Transverse colon (tissue), 4 donors: ENCODE results near the gene ZCCHC8.

Experiments used
- EP300 ChIP-seq: sonication (generic); formaldehyde crosslinking; IDR thresholded peaks from one replicate; pipeline ENCODE4 v1.6.1; 2017; ENCODE audit warnings: antibody characterized with exemption, low read depth
- POLR2A ChIP-seq: fragments of 450-650 bp; IDR thresholded peaks from one replicate; pipeline ENCODE4 v1.6.1; 2016; ENCODE audit warnings: antibody characterized with exemption, mild to moderate bottlenecking, moderate library complexity
- POLR2AphosphoS5 ChIP-seq, 3 donors: sonication (generic); formaldehyde crosslinking; IDR thresholded peaks; one replicate each; pipeline ENCODE4 v1.6.1; 2016; ENCODE audit warnings: antibody characterized with exemption in 3 of 3
- TF ChIP-seq, protein P1 (sequence below), 5 experiments: fragments of 200-600 bp in 3 of 5; fragments of 450-650 bp in 2 of 5; sonication (generic) in 3 of 5; IDR thresholded peaks; 1 replicate in 2 of 5; 2 replicates in 3 of 5; pipeline ENCODE4 v1.5.1; 2016 to 2017; ENCODE audit warnings: antibody characterized with exemption in 5 of 5, inconsistent platforms in 3 of 5, mild to moderate bottlenecking in 2 of 5, moderate library complexity in 1 of 5

DNA sequence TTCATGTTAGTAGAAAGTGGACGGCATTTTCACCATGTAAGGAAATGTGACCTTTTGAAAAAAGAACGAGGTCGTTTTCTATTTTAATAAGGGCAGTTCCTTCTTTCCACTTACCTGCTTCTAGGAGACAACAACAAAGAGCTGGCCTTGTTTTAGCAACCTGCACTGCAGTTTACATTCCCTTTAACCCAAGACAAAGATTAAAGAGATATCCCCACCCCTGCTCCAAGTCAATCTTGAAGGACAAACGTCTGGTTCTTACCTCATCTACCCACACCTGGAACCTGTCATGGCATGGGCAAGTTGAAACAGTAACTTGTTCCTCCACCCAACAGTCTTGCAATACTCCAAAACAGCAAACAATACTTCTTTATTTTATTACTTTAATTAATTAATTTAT lies 32.7 kb downstream of the ZCCHC8 start:
- TF ChIP-seq, protein P1, sequence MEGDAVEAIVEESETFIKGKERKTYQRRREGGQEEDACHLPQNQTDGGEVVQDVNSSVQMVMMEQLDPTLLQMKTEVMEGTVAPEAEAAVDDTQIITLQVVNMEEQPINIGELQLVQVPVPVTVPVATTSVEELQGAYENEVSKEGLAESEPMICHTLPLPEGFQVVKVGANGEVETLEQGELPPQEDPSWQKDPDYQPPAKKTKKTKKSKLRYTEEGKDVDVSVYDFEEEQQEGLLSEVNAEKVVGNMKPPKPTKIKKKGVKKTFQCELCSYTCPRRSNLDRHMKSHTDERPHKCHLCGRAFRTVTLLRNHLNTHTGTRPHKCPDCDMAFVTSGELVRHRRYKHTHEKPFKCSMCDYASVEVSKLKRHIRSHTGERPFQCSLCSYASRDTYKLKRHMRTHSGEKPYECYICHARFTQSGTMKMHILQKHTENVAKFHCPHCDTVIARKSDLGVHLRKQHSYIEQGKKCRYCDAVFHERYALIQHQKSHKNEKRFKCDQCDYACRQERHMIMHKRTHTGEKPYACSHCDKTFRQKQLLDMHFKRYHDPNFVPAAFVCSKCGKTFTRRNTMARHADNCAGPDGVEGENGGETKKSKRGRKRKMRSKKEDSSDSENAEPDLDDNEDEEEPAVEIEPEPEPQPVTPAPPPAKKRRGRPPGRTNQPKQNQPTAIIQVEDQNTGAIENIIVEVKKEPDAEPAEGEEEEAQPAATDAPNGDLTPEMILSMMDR (IDR thresholded peaks at IDR 0.05): no peak
- TF ChIP-seq EP300 (no peak), POLR2AphosphoS5 (IDR thresholded peaks at IDR 0.05) (no peak), POLR2A (no peak)
